ENCODE measurements around the gene PLXNB1.
"Not testable (repeated sequence)": the region's sequence is repeated elsewhere in the genome, so short reads cannot be mapped to it uniquely, and the experiment has no call there.

PLXNB1 gene

GRCh38 chr3:48402907-48403306 lies 27.0 kb downstream of the PLXNB1 start:
- no peak for TF ChIP-seq ZNF184 (tag by site-specific recombination; IDR thresholded peaks at IDR 0.05)
- TF ChIP-seq ZNF747 (tag by site-specific recombination; IDR thresholded peaks at IDR 0.05): no peak
- no peak for TF ChIP-seq GFI1B (tag by site-specific recombination; IDR thresholded peaks at IDR 0.05)
- no peak for TF ChIP-seq ZNF585B (tag by site-specific recombination; IDR thresholded peaks at IDR 0.05)
- no peak for TF ChIP-seq ZNF155 (tag by site-specific recombination; IDR thresholded peaks at IDR 0.05)
- no peak for TF ChIP-seq KLF8 (tag by site-specific recombination; IDR thresholded peaks at IDR 0.05)
- no peak for TF ChIP-seq SALL2 (tag by site-specific recombination; IDR thresholded peaks at IDR 0.05; ENCODE audit: borderline replicate concordance)
- no peak for TF ChIP-seq ZBTB17 (tag by site-specific recombination; IDR thresholded peaks at IDR 0.05)
- POLR2A ChIA-PET: interaction anchor here (1.3 kb wide), 1 partner anchor 33 kb away, joined by 5 read pairs; no protein-coding TSS in a partner anchor
- peaks cover 0 to 33% of the 10 kb centered on the region in 2 experiments; a peak in 1 of 3 replicates for H3K36me3 ChIP-seq (ENCODE audit: control insufficient read depth in 2 of 2, insufficient read depth in 1 of 2, low read length in 2 of 2)

GRCh38 chr3:48402281-48402732 lies 27.6 kb downstream of the PLXNB1 start:
- no peaks in the 10 kb centered on the region for H3K9me3 ChIP-seq (ENCODE audit: control insufficient read depth, insufficient read depth, low read depth, low read length)
- TF ChIP-seq SP7 (tag by site-specific recombination; IDR thresholded peaks at IDR 0.05): 0 out of 2 replicates have a peak, but pooled peaks have one; percentile 32
- TF ChIP-seq ZNF571 (tag by site-specific recombination; IDR thresholded peaks at IDR 0.05): no peak
- TF ChIP-seq ZNF501 (tag by site-specific recombination; IDR thresholded peaks at IDR 0.05): no peak
- TF ChIP-seq ZNF184 (tag by site-specific recombination; IDR thresholded peaks at IDR 0.05): no peak
- TF ChIP-seq ZNF585B (tag by site-specific recombination; IDR thresholded peaks at IDR 0.05): no peak
- TF ChIP-seq, protein P1, sequence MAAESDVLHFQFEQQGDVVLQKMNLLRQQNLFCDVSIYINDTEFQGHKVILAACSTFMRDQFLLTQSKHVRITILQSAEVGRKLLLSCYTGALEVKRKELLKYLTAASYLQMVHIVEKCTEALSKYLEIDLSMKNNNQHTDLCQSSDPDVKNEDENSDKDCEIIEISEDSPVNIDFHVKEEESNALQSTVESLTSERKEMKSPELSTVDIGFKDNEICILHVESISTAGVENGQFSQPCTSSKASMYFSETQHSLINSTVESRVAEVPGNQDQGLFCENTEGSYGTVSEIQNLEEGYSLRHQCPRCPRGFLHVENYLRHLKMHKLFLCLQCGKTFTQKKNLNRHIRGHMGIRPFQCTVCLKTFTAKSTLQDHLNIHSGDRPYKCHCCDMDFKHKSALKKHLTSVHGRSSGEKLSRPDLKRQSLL (tag by site-specific recombination; IDR thresholded peaks at IDR 0.05): no peak
- TF ChIP-seq REPIN1 (tag by site-specific recombination; IDR thresholded peaks at IDR 0.05; ENCODE audit: low read depth): no peak
- TF ChIP-seq TSHZ1 (tag by site-specific recombination; IDR thresholded peaks at IDR 0.05; ENCODE audit: borderline replicate concordance): no peak
- H3K36me3 ChIP-seq (ENCODE audit: control insufficient read depth in 2 of 2, insufficient read depth in 1 of 2, low read length in 2 of 2): peaks cover 0 to 33% of the 10 kb centered on the region in 2 experiments; a peak in 1 of 3 replicates
- no peak overlapping the region for H3K4me3 ChIP-seq (ENCODE audit: low read depth, low read length)
- ChIA-PET CTCF (interaction anchor here (2.6 to 7.2 kb wide), 3 partner anchors 32 to 146 kb away, joined by 15 to 238 read pairs (median 40); partner anchors contain the start of genes CCDC51 and TMA7), POLR2A (no interaction called here)
- H3K27ac ChIP-seq (ENCODE audit: extremely low read depth, low read depth, low read length): no peak overlapping the region
- no peaks in the 10 kb centered on the region for H3K4me1 ChIP-seq (ENCODE audit: control insufficient read depth, insufficient read depth, low read length)

More at GRCh38 chr3:48402907-48403306, 27.0 kb downstream of the PLXNB1 start:
- CTCF ChIA-PET: interaction anchor here (5.2 to 7.2 kb wide), 2 partner anchors 32 to 146 kb away, joined by 40 to 238 read pairs; no protein-coding TSS in a partner anchor
- H3K9me3 ChIP-seq (ENCODE audit: control insufficient read depth, insufficient read depth, low read depth, low read length): no peaks in the 10 kb centered on the region
- no peaks in the 10 kb centered on the region for H3K4me1 ChIP-seq (ENCODE audit: control insufficient read depth, insufficient read depth, low read length)
- no peak overlapping the region for H3K4me3 ChIP-seq (ENCODE audit: low read depth, low read length)
- H3K27ac ChIP-seq (ENCODE audit: extremely low read depth, low read depth, low read length): no peak overlapping the region

DNA sequence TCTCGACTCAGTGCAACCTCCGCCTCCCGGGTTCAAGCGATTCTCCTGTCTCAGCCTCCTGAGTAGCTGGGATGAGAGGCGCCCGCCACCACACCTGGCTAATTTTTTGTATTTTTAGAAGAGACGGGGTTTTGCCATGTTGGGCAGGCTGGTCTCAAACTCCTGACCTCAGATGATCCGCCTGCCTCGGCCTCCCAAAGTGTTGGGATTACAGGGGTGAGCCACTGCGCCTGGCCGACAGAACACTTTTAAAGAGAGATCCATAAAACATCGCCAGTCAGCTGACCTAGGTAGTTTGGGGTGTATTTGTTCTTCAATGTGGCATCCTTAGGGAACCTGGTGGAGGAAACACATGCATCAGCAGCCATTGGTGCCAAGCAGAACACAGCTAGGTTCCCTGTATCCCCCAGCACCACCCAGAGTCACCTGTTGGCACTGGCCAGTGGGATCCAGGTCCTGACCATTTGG lies 28.4 kb downstream of the PLXNB1 start:
- CTCF ChIA-PET: interaction anchor here (0.6 to 7.2 kb wide), 30 partner anchors 10 to 338 kb away, joined by 3 to 238 read pairs (median 5); partner anchors contain the start of genes CCDC51, PLXNB1 and TMA7
- not testable (repeated sequence) for H3K27ac ChIP-seq (ENCODE audit: extremely low read depth, low read depth, low read length); H3K4me3 ChIP-seq (ENCODE audit: low read depth, low read length); H3K4me1 ChIP-seq (ENCODE audit: control insufficient read depth, insufficient read depth, low read length); H3K9me3 ChIP-seq (ENCODE audit: control insufficient read depth, insufficient read depth, low read depth, low read length)
- POLR2A ChIA-PET: interaction anchor here (0.7 to 2.1 kb wide), 7 partner anchors 31 to 152 kb away, joined by 3 to 13 read pairs (median 4); partner anchors contain the start of genes CCDC51 and TMA7
- peaks cover 0 to 27% of the 10 kb centered on the region in 2 experiments; a peak in 1 of 3 replicates for H3K36me3 ChIP-seq (ENCODE audit: control insufficient read depth in 2 of 2, insufficient read depth in 1 of 2, low read length in 2 of 2)

Measured in HEK293 (cell line).